HK-2 (cell line): ENCODE measurements around the gene RILPL1.
A peak's percentile ranks its signal among the peaks of the same experiment; 100 is the strongest.
"Not testable (repeated sequence)": the region's sequence is repeated elsewhere in the genome, so short reads cannot be mapped to it uniquely, and the experiment has no call there.

Source experiments
- DNase-seq: peaks from one replicate; pipeline ENCODE4 v3.0.0-alpha.2; 2018; ENCODE audit not compliant: unreplicated experiment

RILPL1 gene

DNA sequence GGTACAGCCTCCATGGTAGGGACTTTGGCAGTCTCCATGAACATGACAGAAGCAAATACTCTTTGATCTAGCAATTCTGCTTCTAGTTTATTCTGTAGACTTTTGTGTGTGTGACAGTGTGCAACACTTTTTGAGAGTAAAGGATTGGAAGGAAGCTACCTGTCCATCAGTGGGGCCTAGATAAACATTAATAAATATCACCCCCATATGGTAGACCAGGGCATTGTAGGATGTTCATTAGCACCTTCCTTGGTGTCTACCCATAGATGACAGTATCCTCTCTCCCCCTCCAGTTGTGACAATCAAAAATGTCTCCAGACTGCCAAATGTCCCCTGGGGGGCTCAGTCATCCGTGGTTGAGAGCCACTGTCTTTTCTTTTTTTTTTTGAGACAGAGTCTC is 64.7 kb downstream of the RILPL1 start:
- no peak for DNase-seq

GRCh38 chr12:123465084-123465483 is 68.4 kb downstream of the RILPL1 start:
- no peak for DNase-seq

- DNase-seq, result not testable (repeated sequence)
Measured at GRCh38 chr12:123463174-123463573, 70.3 kb downstream of the RILPL1 start.

GRCh38 chr12:123457980-123458779 is 75.3 kb downstream of the RILPL1 start, which contains the start of gene SNRNP35:
TSS of gene SNRNP35 (plus strand) at chr12:123458139. CDS start at chr12:123465541, 7,402 bp downstream.
- peak; percentile 83 for DNase-seq

- DNase-seq, result no peak
Measured at GRCh38 chr12:123453165-123453564, 80.4 kb downstream of the RILPL1 start.

- not testable (repeated sequence) for DNase-seq
Measured at GRCh38 chr12:123452276-123452550, 81.3 kb downstream of the RILPL1 start.

- DNase-seq, result no peak
Measured at GRCh38 chr12:123450636-123451035, 82.9 kb downstream of the RILPL1 start.

- DNase-seq, result no peak
Measured at GRCh38 chr12:123449856-123450255, 83.7 kb downstream of the RILPL1 start.

GRCh38 chr12:123449249-123449733 is 84.2 kb downstream of the RILPL1 start:
- DNase-seq, result no peak

- no peak for DNase-seq
Measured at GRCh38 chr12:123446333-123446713, 87.2 kb downstream of the RILPL1 start.

DNA sequence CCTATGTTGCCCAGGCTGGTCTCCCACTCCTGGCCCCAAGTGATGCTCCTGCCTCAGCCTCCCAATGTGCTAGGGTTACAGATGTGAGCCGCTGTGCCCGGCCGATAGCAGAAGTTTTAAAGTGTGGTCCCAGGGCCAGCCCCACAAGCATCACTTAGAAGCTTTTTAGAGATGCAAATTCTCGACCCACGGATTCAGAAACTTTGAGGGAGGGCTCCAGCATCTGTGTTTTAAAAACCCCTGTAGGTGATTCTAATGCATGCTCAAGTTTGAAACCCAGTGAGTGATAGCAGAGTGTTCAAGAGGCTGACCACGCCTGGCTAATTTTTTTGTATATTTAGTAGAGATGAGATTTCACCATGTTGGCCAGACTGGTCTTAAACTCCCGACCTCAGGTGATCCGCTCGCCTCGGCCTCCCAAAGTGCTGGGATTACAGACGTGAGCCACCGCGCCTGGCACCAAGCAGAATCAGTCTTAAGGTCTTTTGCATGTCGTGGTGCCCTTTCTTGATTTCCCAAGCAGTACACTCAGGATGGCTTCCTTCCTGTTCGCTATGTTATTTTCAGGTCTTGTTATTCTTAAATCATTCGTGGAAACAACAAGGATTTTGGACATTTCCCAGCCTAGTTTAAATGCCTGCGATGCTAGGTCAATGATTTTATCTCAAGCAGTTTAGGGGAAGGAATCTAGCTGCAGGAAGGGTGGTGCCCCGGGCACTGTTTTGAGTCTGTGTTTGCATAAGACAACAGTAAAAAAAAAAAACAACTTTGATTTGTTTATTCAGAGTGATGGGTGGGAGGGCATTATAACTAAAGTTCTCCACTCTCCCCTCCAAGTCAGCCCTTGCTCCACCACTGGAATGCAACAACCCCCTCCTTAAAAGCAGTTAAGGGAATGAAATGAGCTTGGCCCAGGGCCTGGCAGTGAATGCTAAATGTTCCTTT is 87.9 kb downstream of the RILPL1 start:
- DNase-seq, result no peak

DNA sequence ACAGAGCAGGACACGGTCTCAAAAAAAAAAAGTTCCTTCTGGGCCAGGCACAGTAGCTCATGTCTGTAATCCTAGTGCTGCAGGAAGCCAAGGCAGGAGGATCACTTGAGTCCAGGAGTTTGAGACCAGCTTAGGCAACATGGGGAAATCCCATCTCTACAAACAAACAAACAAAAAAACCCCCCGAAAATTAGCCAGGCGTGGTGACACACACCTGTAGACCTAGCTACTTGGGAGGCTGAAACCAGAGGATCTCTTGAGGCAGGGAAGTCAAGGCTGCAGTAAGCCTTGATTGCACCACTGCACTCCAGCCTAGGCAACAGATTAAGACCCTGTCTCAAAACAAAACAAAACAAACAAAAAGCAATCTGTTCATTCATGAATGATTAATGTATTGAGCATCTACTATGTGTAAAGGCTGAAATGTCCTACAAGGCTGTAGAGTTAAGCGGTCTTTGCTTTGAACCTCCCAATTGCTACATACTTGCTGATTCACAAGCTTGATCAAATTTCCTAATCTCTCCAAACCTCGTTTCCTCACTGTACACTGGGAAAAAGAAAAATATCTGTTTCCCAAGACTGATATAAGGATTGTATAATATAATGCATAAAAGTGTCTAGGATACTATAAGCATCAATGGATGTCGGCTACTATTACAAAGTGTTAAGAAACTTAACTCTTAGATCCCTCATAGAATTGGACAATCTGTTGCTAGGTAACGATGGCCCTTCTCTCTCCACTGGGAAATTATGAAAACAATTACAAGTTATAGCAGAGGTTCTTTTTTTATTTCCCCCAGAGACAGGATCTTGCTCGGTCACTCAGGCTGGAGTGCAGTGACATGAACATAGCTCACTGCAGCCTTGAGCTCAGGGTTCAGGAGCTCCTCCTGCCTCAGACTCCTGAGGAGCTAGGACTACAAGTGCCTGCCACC is 89.2 kb downstream of the RILPL1 start:
- DNase-seq, result no peak

GRCh38 chr12:123442774-123443173 is 90.7 kb downstream of the RILPL1 start:
- DNase-seq, result no peak

- no peak for DNase-seq
Measured at GRCh38 chr12:123441523-123442164, 91.9 kb downstream of the RILPL1 start.

GRCh38 chr12:123436017-123436964 is 97.2 kb downstream of the RILPL1 start, which contains the start of gene RILPL2:
TSS of gene RILPL2 (minus strand) at chr12:123436684. CDS start at chr12:123436420, 264 bp downstream.
- peak; percentile 81 for DNase-seq

- DNase-seq, result no peak
Measured at GRCh38 chr12:123435636-123436016, 97.9 kb downstream of the RILPL1 start.

DNA sequence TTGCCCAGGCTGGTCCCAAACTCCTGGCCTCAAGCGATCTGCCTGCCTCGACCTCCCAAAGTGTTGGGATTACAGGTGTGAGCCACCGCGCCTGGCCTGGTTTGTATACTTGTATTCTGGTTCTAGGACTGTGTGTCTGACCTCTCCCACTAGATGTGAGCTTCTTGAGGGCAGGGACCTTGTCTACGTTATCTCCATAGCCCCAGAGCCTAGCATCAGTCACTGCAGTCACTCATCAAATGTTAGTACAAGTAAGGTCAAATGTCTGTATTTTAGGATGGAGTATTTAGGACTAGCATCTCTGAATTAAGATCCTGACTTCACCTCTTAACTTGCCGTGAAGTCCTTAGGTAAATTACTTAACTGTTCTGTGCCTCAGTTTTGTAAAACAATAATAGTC is 99.9 kb downstream of the RILPL1 start:
- no peak for DNase-seq

GRCh38 chr12:123431951-123432817 is 101.3 kb downstream of the RILPL1 start:
- DNase-seq, result not testable (repeated sequence)

- not testable (repeated sequence) for DNase-seq
Measured at GRCh38 chr12:123429101-123429500, 104.4 kb downstream of the RILPL1 start.
